H9 (cell line): ENCODE results near the gene TBCEL. TPM values are rescaled to one million over a fixed set of nuclear protein-coding genes. Genes with fewer than 3 reads are reported as not detected.

ENCODE experiments used
- DNase-seq: peaks from one replicate; pipeline ENCODE4 v3.0.0-alpha.2; 2017
- H2AFZ ChIP-seq: one replicate; pipeline ENCODE4 v1.6.1; 2013; ENCODE audit warnings: mild to moderate bottlenecking, low read length, control low read depth, moderate library complexity
- H2AK5ac ChIP-seq: 2 replicates; pipeline ENCODE4 v1.6.1; 2013; ENCODE audit warnings: low read length, control low read depth, mixed read lengths; ENCODE audit not compliant: insufficient read length
- H2BK120ac ChIP-seq: one replicate; pipeline ENCODE4 v1.6.1; 2013; ENCODE audit warnings: low read depth, mild to moderate bottlenecking, low read length, control low read depth, inconsistent platforms; ENCODE audit not compliant: poor library complexity, severe bottlenecking
- H2BK12ac ChIP-seq: 2 replicates; pipeline ENCODE4 v1.6.1; 2013; ENCODE audit warnings: low read length, control low read depth, mixed read lengths, low read depth; ENCODE audit not compliant: insufficient read length
- H2BK15ac ChIP-seq: 2 replicates; pipeline ENCODE4 v1.6.1; 2013; ENCODE audit warnings: low read depth, low read length, control low read depth
- H2BK20ac ChIP-seq: one replicate; pipeline ENCODE4 v1.6.1; 2013; ENCODE audit warnings: low read depth, mild to moderate bottlenecking, low read length, control low read depth, inconsistent platforms; ENCODE audit not compliant: poor library complexity, severe bottlenecking
- H2BK5ac ChIP-seq: 2 replicates; pipeline ENCODE4 v1.6.1; 2013; ENCODE audit warnings: low read length, control low read depth, mixed read lengths; ENCODE audit not compliant: insufficient read length
- H3K14ac ChIP-seq: 2 replicates; pipeline ENCODE4 v1.6.1; 2013; ENCODE audit warnings: low read length, control low read depth; ENCODE audit not compliant: insufficient read depth
- H3K18ac ChIP-seq: 2 replicates; pipeline ENCODE4 v1.6.1; 2013; ENCODE audit warnings: low read depth, mild to moderate bottlenecking, mixed read lengths, low read length, control low read depth; ENCODE audit not compliant: insufficient read length
- H3K23ac ChIP-seq: 2 replicates; pipeline ENCODE4 v1.6.1; 2013; ENCODE audit warnings: low read length, control low read depth, mixed read lengths, low read depth; ENCODE audit not compliant: insufficient read length
- H3K23me2 ChIP-seq: 2 replicates; pipeline ENCODE4 v1.6.1; 2013; ENCODE audit warnings: low read depth, mild to moderate bottlenecking, mixed read lengths, low read length, control low read depth; ENCODE audit not compliant: insufficient read length, poor library complexity, severe bottlenecking
- H3K27ac ChIP-seq: 2 replicates; pipeline ENCODE4 v1.5.1; 2013; ENCODE audit warnings: low read length, control low read depth, mixed read lengths, low read depth; ENCODE audit not compliant: insufficient read length
- H3K27me3 ChIP-seq: 2 replicates; pipeline ENCODE4 v1.6.1; 2013; ENCODE audit warnings: low read length, control low read depth, inconsistent platforms; ENCODE audit not compliant: insufficient read depth
- H3K4ac ChIP-seq: 2 replicates; pipeline ENCODE4 v1.6.1; 2013; ENCODE audit warnings: low read depth, mild to moderate bottlenecking, control low read depth, inconsistent platforms, low read length, moderate library complexity
- H3K4me1 ChIP-seq: 2 replicates; pipeline ENCODE4 v1.6.1; 2013; ENCODE audit warnings: low read length, control low read depth, inconsistent platforms; ENCODE audit not compliant: insufficient read depth
- H3K4me2 ChIP-seq: 2 replicates; pipeline ENCODE4 v1.6.1; 2013; ENCODE audit warnings: low read length, control low read depth, mixed read lengths; ENCODE audit not compliant: insufficient read length, insufficient read depth
- H3K56ac ChIP-seq: 2 replicates; pipeline ENCODE4 v1.6.1; 2013; ENCODE audit warnings: low read depth, mild to moderate bottlenecking, mixed read lengths, low read length, control low read depth; ENCODE audit not compliant: insufficient read length
- H3K79me1 ChIP-seq: 2 replicates; pipeline ENCODE4 v1.6.1; 2013; ENCODE audit warnings: low read depth, mild to moderate bottlenecking, moderate library complexity, low read length, control low read depth, inconsistent platforms; ENCODE audit not compliant: insufficient read depth, poor library complexity, severe bottlenecking
- H3K79me2 ChIP-seq: 2 replicates; pipeline ENCODE4 v1.6.1; 2013; ENCODE audit warnings: low read length, control low read depth, inconsistent platforms; ENCODE audit not compliant: insufficient read depth
- H3K9ac ChIP-seq: 2 replicates; pipeline ENCODE4 v1.6.1; 2013; ENCODE audit warnings: low read length, control low read depth, mixed read lengths; ENCODE audit not compliant: insufficient read length; ENCODE audit errors: extremely low read depth
- H3K9me3 ChIP-seq: one replicate; pipeline ENCODE4 v1.6.1; 2013; ENCODE audit warnings: low read depth, low read length, inconsistent platforms; ENCODE audit not compliant: control insufficient read depth
- H3T11ph ChIP-seq: one replicate; pipeline ENCODE4 v1.6.1; 2013; ENCODE audit warnings: mild to moderate bottlenecking, low read length, control low read depth, inconsistent platforms
- H4K20me1 ChIP-seq: one replicate; pipeline ENCODE4 v1.6.1; 2013; ENCODE audit not compliant: control insufficient read depth, insufficient read length, insufficient read depth
- H4K5ac ChIP-seq: 2 replicates; pipeline ENCODE4 v1.6.1; 2013; ENCODE audit warnings: low read depth, mild to moderate bottlenecking, mixed read lengths, low read length, control low read depth; ENCODE audit not compliant: insufficient read length
- H4K8ac ChIP-seq: replicated peaks from 2 replicates; pipeline ENCODE4 v1.6.1; 2013; ENCODE audit warnings: low read length, control low read depth, mixed read lengths, low read depth; ENCODE audit not compliant: insufficient read length
- H4K91ac ChIP-seq: 2 replicates; pipeline ENCODE4 v1.6.1; 2013; ENCODE audit warnings: low read depth, mild to moderate bottlenecking, moderate library complexity, mixed read lengths, low read length, control low read depth; ENCODE audit not compliant: insufficient read length
- H3K27ac Mint-ChIP-seq, 3 experiments: 2 replicates in 2 of 3; 3 replicates in 1 of 3; pipeline ENCODE4 v1.8.0; 2020 to 2021; ENCODE audit warnings: mixed read lengths in 3 of 3, mild to moderate bottlenecking in 1 of 3, moderate library complexity in 1 of 3
- H3K27me3 Mint-ChIP-seq: 2 replicates; pipeline ENCODE4 v1.8.0; 2021; ENCODE audit warnings: low read depth, mild to moderate bottlenecking, moderate library complexity, mixed read lengths
- H3K36me3 Mint-ChIP-seq, 3 experiments: 2 replicates in 2 of 3; 3 replicates in 1 of 3; pipeline ENCODE4 v1.8.0; 2020 to 2021; ENCODE audit warnings: low read depth in 3 of 3, mixed read lengths in 3 of 3; ENCODE audit not compliant: insufficient read depth in 1 of 3
- H3K4me1 Mint-ChIP-seq, 2 experiments: 2 replicates each; pipeline ENCODE4 v1.8.0; 2020; ENCODE audit warnings: mixed read lengths in 2 of 2
- H3K4me3 Mint-ChIP-seq, 2 experiments: 2 replicates in 1 of 2; 3 replicates in 1 of 2; pipeline ENCODE4 v1.8.0; 2020 to 2021; ENCODE audit warnings: mild to moderate bottlenecking in 2 of 2, mixed read lengths in 2 of 2, moderate library complexity in 1 of 2
- H3K9me3 Mint-ChIP-seq, 2 experiments: 2 replicates in 1 of 2; 3 replicates in 1 of 2; pipeline ENCODE4 v1.8.0; 2020; ENCODE audit warnings: mild to moderate bottlenecking in 2 of 2, mixed read lengths in 2 of 2, moderate library complexity in 1 of 2
- CTCF ChIP-seq: fragments of 200-600 bp; sonication (generic); conservative IDR thresholded peaks from 3 replicates; pipeline ENCODE4 v1.8.0; 2021; ENCODE audit warnings: antibody characterized with exemption, mild to moderate bottlenecking
- WGBS: extraction: QIAGEN DNeasy Blood & Tissue Kit; methylation state at CpG from one replicate; pipeline ENCODE4 v1.1.7; 2013; ENCODE audit warnings: missing lambda C conversion rate, low lambda C conversion rate, mixed read lengths; ENCODE audit not compliant: insufficient read length; ENCODE audit errors: extremely low coverage; 5-methylcytosine and 5-hydroxymethylcytosine counted together
- total RNA-seq: library from RNA; stranded (reverse); gene quantifications from 2 replicates; pipeline ENCODE4 v1.2.1, GENCODE V29; 2021

The TBCEL gene
- total RNA-seq, 1 experiment from 2014 or later: 17.3 TPM

GRCh38 chr11:121089566-121089965 lies 65.7 kb downstream of the TBCEL start:
- no peak overlapping the region for H3K4ac ChIP-seq
- H3K9ac ChIP-seq: no peak overlapping the region
- no peaks in the 10 kb centered on the region for H3K4me1 Mint-ChIP-seq

More at GRCh38 chr11:121089566-121089965, 65.7 kb downstream of the TBCEL start:
- no peak overlapping the region for H2BK12ac ChIP-seq
- H3K4me1 ChIP-seq: no peaks in the 10 kb centered on the region
- Mint-ChIP-seq H3K4me3 (no peak overlapping the region), H3K27me3 (no peaks in the 10 kb centered on the region), H3K27ac (no peak overlapping the region), H3K36me3 (peaks cover 7 to 22% (median 18%) of the 10 kb centered on the region in 3 experiments; a peak in 6 of 7 replicates), H3K9me3 (no peaks in the 10 kb centered on the region)
- no peak overlapping the region for H3T11ph ChIP-seq
- no peaks in the 10 kb centered on the region for H3K27me3 ChIP-seq
- H2BK20ac ChIP-seq: no peak overlapping the region
- no peaks in the 10 kb centered on the region for H3K79me2 ChIP-seq
- H4K8ac ChIP-seq: no peak overlapping the region
- no peak overlapping the region for H3K4me2 ChIP-seq
- H3K79me1 ChIP-seq: no peaks in the 10 kb centered on the region
- no peak overlapping the region for H2BK5ac ChIP-seq
- H2AFZ ChIP-seq: no peak overlapping the region
- H2BK15ac ChIP-seq: no peak overlapping the region
- no peak overlapping the region for H3K18ac ChIP-seq
- H3K56ac ChIP-seq: no peak overlapping the region
- no peak for TF ChIP-seq CTCF
- H4K91ac ChIP-seq: no peak overlapping the region
- H3K9me3 ChIP-seq: no peaks in the 10 kb centered on the region
- H3K23me2 ChIP-seq: no peaks in the 10 kb centered on the region
- H4K5ac ChIP-seq: no peak overlapping the region
- H2AK5ac ChIP-seq: no peak overlapping the region
- no peak overlapping the region for H2BK120ac ChIP-seq
- DNase-seq: no peak
- no CpG with 5 or more reads among the region's 1 CpG for WGBS
- H4K20me1 ChIP-seq: no peaks in the 10 kb centered on the region
- no peak overlapping the region for H3K23ac ChIP-seq
- H3K27ac ChIP-seq: no peak overlapping the region
- H3K14ac ChIP-seq: no peak overlapping the region
